ENCODE data around the gene CIAO3.

CIAO3 gene

GRCh38 chr16:734208-734980 is 6.4 kb downstream of the CIAO3 start:
- no peak for DNase-seq

GRCh38 chr16:733382-734207 is 7.2 kb downstream of the CIAO3 start:
- DNase-seq, result peak; percentile 59

GRCh38 chr16:732936-733335 is 7.9 kb downstream of the CIAO3 start:
- DNase-seq, result no peak

- no peak for DNase-seq
These were observed 8.5 kb downstream of the CIAO3 start for GRCh38 chr16:732332-732731.

GRCh38 chr16:730666-731509 is 9.9 kb downstream of the CIAO3 start:
- DNase-seq, result no peak

GRCh38 chr16:729768-730665 is 10.8 kb downstream of the CIAO3 start:
- no peak for DNase-seq

GRCh38 chr16:728890-729744 is 11.7 kb downstream of the CIAO3 start:
- DNase-seq, result no peak

- peak; percentile 74 for DNase-seq
These were observed 12.5 kb downstream of the CIAO3 start for GRCh38 chr16:728131-728889.

GRCh38 chr16:727291-727977 is 13.4 kb downstream of the CIAO3 start:
- peak; percentile 40 for DNase-seq

- peak; percentile 72 for DNase-seq
These were observed 14.1 kb downstream of the CIAO3 start, which contains the start of the genes CCDC78 and HAGHL for GRCh38 chr16:726438-727290. Gene CCDC78, minus strand, starts transcription at chr16:726443. Its CDS starts 76 bp downstream, at chr16:726367. Gene HAGHL, plus strand, starts transcription at chr16:727106. Its CDS starts 404 bp downstream, at chr16:727510.

GRCh38 chr16:726188-726437 is 14.7 kb downstream of the CIAO3 start:
- no peak for DNase-seq

- DNase-seq, result no peak
These were observed 15.2 kb downstream of the CIAO3 start for GRCh38 chr16:725463-726187.

- no peak for DNase-seq
These were observed 15.8 kb downstream of the CIAO3 start for GRCh38 chr16:725041-725376.

GRCh38 chr16:724188-725040 is 16.4 kb downstream of the CIAO3 start:
- no peak for DNase-seq

- DNase-seq, result no peak
These were observed 17.1 kb downstream of the CIAO3 start for GRCh38 chr16:723695-724094.

- no peak for DNase-seq
These were observed 17.8 kb downstream of the CIAO3 start for GRCh38 chr16:722835-723633.
